SK-N-SH (cell line): ENCODE results near the gene GFY. TPM values are rescaled to one million over a fixed set of nuclear protein-coding genes. Genes with fewer than 3 reads are reported as not detected.

Experiments used
- CTCF ChIA-PET: fragments of 300-600, 350-600 bp; formaldehyde crosslinking; extraction: SDS; loops from one replicate; lab custom pipeline; 2021; lab: Yijun Ruan, JAX
- POLR2A ChIA-PET: fragments of 350-600 bp; sonication (Branson Sonifier 250); formaldehyde crosslinking; extraction: SDS; loops from one replicate; lab custom pipeline; 2020; ENCODE audit warnings: antibody characterized with exemption, inconsistent platforms; lab: Yijun Ruan, JAX
- DNase-seq: peaks from one replicate; pipeline ENCODE4 v3.0.0; 2012
- H2AFZ ChIP-seq: fragments of 200-600 bp; sonication (generic); 2 replicates; pipeline ENCODE4 v1.8.1; 2016; ENCODE audit warnings: antibody characterized with exemption, mild to moderate bottlenecking, low read depth
- H3F3A ChIP-seq: fragments of 200-600 bp; sonication (generic); replicated peaks from 2 replicates; pipeline ENCODE3; 2016; ENCODE audit warnings: antibody characterized with exemption, mild to moderate bottlenecking; ENCODE audit not compliant: insufficient read depth
- H3K27ac ChIP-seq, 2 experiments: fragments of 200-500 bp in 1 of 2; fragments of 200-600 bp in 1 of 2; sonication (Bioruptor generic) in 1 of 2; sonication (generic), shearing (Covaris generic) in 1 of 2; 2 replicates each; pipeline versions ENCODE4 v1.5.1 to v1.6.1; 2014 to 2016; ENCODE audit warnings: low read depth in 2 of 2, inconsistent platforms in 1 of 2, low read length in 1 of 2, mild to moderate bottlenecking in 1 of 2, mixed read lengths in 1 of 2
- H3K27me3 ChIP-seq: fragments of 200-600 bp; sonication (generic), shearing (Covaris generic); 2 replicates; pipeline ENCODE4 v1.6.1; 2016; ENCODE audit warnings: mixed run types; ENCODE audit not compliant: insufficient read depth
- H3K36me3 ChIP-seq, 2 experiments: fragments of 200-500 bp in 1 of 2; fragments of 200-600 bp in 1 of 2; sonication (Bioruptor generic) in 1 of 2; sonication (generic) in 1 of 2; replicated peaks in 1 of 2; 2 replicates each; pipeline versions ENCODE3 to v1.5.1; 2014 to 2016; ENCODE audit warnings: low read length in 1 of 2, mild to moderate bottlenecking in 1 of 2; ENCODE audit not compliant: insufficient read depth in 2 of 2, control insufficient read depth in 1 of 2
- H3K4me1 ChIP-seq, 2 experiments: fragments of 200-500 bp in 1 of 2; fragments of 200-600 bp in 1 of 2; sonication (Bioruptor generic) in 1 of 2; sonication (generic), shearing (Covaris generic) in 1 of 2; 2 replicates each; pipeline versions ENCODE4 v1.5.1 to v1.6.1; 2014 to 2016; ENCODE audit warnings: low read depth in 1 of 2, low read length in 1 of 2, mixed run types in 1 of 2; ENCODE audit not compliant: insufficient read depth in 2 of 2, control insufficient read depth in 1 of 2
- H3K4me2 ChIP-seq: fragments of 200-600 bp; sonication (generic), shearing (Covaris generic); 2 replicates; pipeline ENCODE4 v1.6.1; 2017; ENCODE audit warnings: mixed run types
- H3K4me3 ChIP-seq, 2 experiments: fragments of 200-500 bp in 1 of 2; fragments of 200-600 bp in 1 of 2; sonication (Bioruptor generic) in 1 of 2; sonication (generic), shearing (Covaris generic) in 1 of 2; 2 replicates each; pipeline versions ENCODE4 v1.5.1 to v1.8.1; 2014 to 2016; ENCODE audit warnings: low read depth in 2 of 2, inconsistent platforms in 1 of 2, low read length in 1 of 2, mild to moderate bottlenecking in 1 of 2, mixed read lengths in 1 of 2, moderate library complexity in 1 of 2
- H3K79me2 ChIP-seq: fragments of 200-600 bp; sonication (generic); 2 replicates; pipeline ENCODE4 v1.8.1; 2017; ENCODE audit warnings: mild to moderate bottlenecking; ENCODE audit not compliant: insufficient read depth
- H3K9ac ChIP-seq: fragments of 200-600 bp; sonication (generic); 2 replicates; pipeline ENCODE4 v1.6.1; 2017; ENCODE audit warnings: mixed run types
- H3K9me2 ChIP-seq: fragments of 200-600 bp; sonication (generic); 2 replicates; pipeline ENCODE4 v1.6.1; 2017; ENCODE audit warnings: mixed run types
- H3K9me3 ChIP-seq: fragments of 200-600 bp; sonication (generic); 2 replicates; pipeline ENCODE4 v1.6.1; 2017; ENCODE audit warnings: mixed run types, mild to moderate bottlenecking, moderate library complexity
- H4K20me1 ChIP-seq: fragments of 200-600 bp; sonication (generic); 2 replicates; pipeline ENCODE4 v1.6.1; 2017; ENCODE audit warnings: mild to moderate bottlenecking, mixed run types; ENCODE audit not compliant: insufficient read depth
- CTCF ChIP-seq: fragments of 200-600 bp; sonication (generic); IDR thresholded peaks from 2 replicates; pipeline ENCODE4 v1.6.1; 2017; ENCODE audit warnings: antibody characterized with exemption, mild to moderate bottlenecking, moderate library complexity
- EZH2phosphoT487 ChIP-seq: fragments of 200-600 bp; sonication (generic); IDR thresholded peaks from 2 replicates; pipeline ENCODE4 v1.6.1; 2017; ENCODE audit warnings: low read depth, mixed run types, mild to moderate bottlenecking, antibody characterized with exemption, moderate library complexity, borderline replicate concordance
- FOSL2 ChIP-seq: IDR thresholded peaks from 2 replicates; pipeline ENCODE4 v1.4.0; 2012; ENCODE audit warnings: low read depth, mild to moderate bottlenecking, moderate library complexity, borderline replicate concordance
- FOXJ3 ChIP-seq: sonication (generic); formaldehyde crosslinking; IDR thresholded peaks from 2 replicates; pipeline ENCODE4 v1.5.1; 2020; ENCODE audit warnings: mild to moderate bottlenecking, missing genetic modification reagents
- FOXM1 ChIP-seq: IDR thresholded peaks from 2 replicates; pipeline ENCODE4 v1.4.0; 2012; ENCODE audit warnings: low read depth, mild to moderate bottlenecking
- GABPA ChIP-seq: IDR thresholded peaks from 2 replicates; pipeline ENCODE4 v1.4.0; 2012; ENCODE audit warnings: low read depth, mild to moderate bottlenecking
- MXI1 ChIP-seq: IDR thresholded peaks from 2 replicates; pipeline ENCODE4 v1.6.1; 2012; ENCODE audit warnings: mild to moderate bottlenecking, low read depth, low read length, improper control_type of control experiment
- NRF1 ChIP-seq: IDR thresholded peaks from 2 replicates; pipeline ENCODE4 v1.6.1; 2012; ENCODE audit warnings: low read depth, mild to moderate bottlenecking, low read length
- POLR2AphosphoS5 ChIP-seq: IDR thresholded peaks from 2 replicates; pipeline ENCODE4 v1.6.1; 2012; ENCODE audit warnings: low read depth, low read length
- RAD21 ChIP-seq: IDR thresholded peaks from 2 replicates; pipeline ENCODE4 v1.6.1; 2012; ENCODE audit warnings: mild to moderate bottlenecking, low read length
- RCOR1 ChIP-seq: fragments of 150-350 bp; IDR thresholded peaks from 2 replicates; pipeline ENCODE4 v1.6.1; 2017; ENCODE audit warnings: antibody characterized with exemption, low read length
- RXRA ChIP-seq: IDR thresholded peaks from 2 replicates; pipeline ENCODE4 v1.4.0; 2012; ENCODE audit warnings: low read depth, mild to moderate bottlenecking, borderline replicate concordance
- SMC3 ChIP-seq: IDR thresholded peaks from 2 replicates; pipeline ENCODE4 v1.6.1; 2012; ENCODE audit warnings: low read depth, low read length, improper control_type of control experiment
- TAF1 ChIP-seq: IDR thresholded peaks from 2 replicates; pipeline ENCODE4 v1.6.1; 2012; ENCODE audit warnings: low read depth, mild to moderate bottlenecking, low read length, moderate library complexity, borderline replicate concordance
- TCF12 ChIP-seq: IDR thresholded peaks from 2 replicates; pipeline ENCODE4 v1.4.0; 2012
- ZBTB33 ChIP-seq: IDR thresholded peaks from 2 replicates; pipeline ENCODE4 v1.4.0; 2012; ENCODE audit warnings: low read depth, borderline replicate concordance
- WGBS: methylation state at CpG from one replicate; pipeline ENCODE4 v1.1.6; 2017; ENCODE audit warnings: low lambda C conversion rate; 5-methylcytosine and 5-hydroxymethylcytosine counted together
- polyA plus RNA-seq, 3 experiments: library from polyadenylated mRNA; depleted of rRNA; stranded (reverse); fragments of >200 nt; gene quantifications; 2 replicates each; pipeline ENCODE4 v1.2.3, GENCODE V29; 2012

The GFY gene
- polyA plus RNA-seq, 1 of the 3 experiments (the other 2 are of a cell fraction), result not detected

- Histone ChIP-seq H3K9me3 (no peaks in the 10 kb centered on the region), H4K20me1 (no peaks in the 10 kb centered on the region), H3K79me2 (no peaks in the 10 kb centered on the region), H3K9me2 (no peaks in the 10 kb centered on the region), H3K36me3 (no peaks in the 10 kb centered on the region), H3K27me3 (no peaks in the 10 kb centered on the region), H3K4me2 (no peak overlapping the region), H3K9ac (no peak overlapping the region), H3K4me1 (peaks cover 0 to 12% of the 10 kb centered on the region in 2 experiments; a peak in 1 of 4 replicates)
- CTCF ChIA-PET, result interaction anchor here (1.4 to 17.5 kb wide), 3 partner anchors 11 to 34 kb away, joined by 3 to 108 read pairs (median 14); no protein-coding TSS in a partner anchor
- no peak for TF ChIP-seq EZH2phosphoT487
- TF ChIP-seq RCOR1, result no peak
- no peak for TF ChIP-seq FOSL2
- no peak for TF ChIP-seq POLR2AphosphoS5
- TF ChIP-seq MXI1, result no peak
- no peak for TF ChIP-seq SMC3
- no peak for TF ChIP-seq TAF1
- no peak for TF ChIP-seq TCF12
- no peak for TF ChIP-seq GABPA
- TF ChIP-seq RXRA, result no peak
- TF ChIP-seq NRF1, result no peak
- TF ChIP-seq CTCF, result no peak
- no peak for TF ChIP-seq FOXJ3 (CRISPR knock-in tag)
- no peak for TF ChIP-seq RAD21
- TF ChIP-seq FOXM1, result no peak
- TF ChIP-seq ZBTB33, result no peak
- TF ChIP-seq, all 33 proteins: peak for 0
- 62% methylated on average over 5 of the region's 8 CpGs for WGBS
- POLR2A ChIA-PET, result no interaction called here
- Histone ChIP-seq H3K4me3 (no peak overlapping the region), H2AFZ (no peak overlapping the region), H3F3A (no peaks in the 10 kb centered on the region), H3K27ac (no peak overlapping the region)
- no peak for DNase-seq
Observed at GRCh38 chr19:49408816-49409440, 16.3 kb upstream of the GFY start.
